Measurements from ENCODE around the gene WDR26.

DNA sequence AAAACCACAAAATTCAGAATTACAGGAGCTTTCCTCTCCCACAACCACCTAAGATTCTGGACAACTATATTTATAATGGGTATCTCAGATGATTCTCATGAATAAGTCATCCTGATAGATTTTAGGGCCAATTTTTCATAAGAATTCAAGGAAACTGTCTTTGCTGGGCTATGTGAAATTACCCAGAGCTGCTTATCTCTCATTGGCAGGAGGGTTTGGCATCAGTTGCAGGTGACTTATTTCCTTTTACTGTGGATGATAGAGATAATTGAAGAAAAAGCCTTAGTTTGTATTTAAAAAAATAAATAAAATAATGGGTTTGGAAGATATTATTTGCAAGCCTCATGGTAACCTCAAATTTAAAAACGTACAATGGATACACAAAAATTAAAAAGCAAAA, 38.2 kb upstream of the WDR26 start:
- TF ChIP-seq ZFP3 (CRISPR knock-in tag; IDR thresholded peaks at IDR 0.05) (no peak), ARNTL (CRISPR knock-in tag; IDR thresholded peaks at IDR 0.05; ENCODE audit: borderline replicate concordance, low read depth) (no peak), ZNF70 (CRISPR knock-in tag; IDR thresholded peaks at IDR 0.05) (no peak), ZNF8 (CRISPR knock-in tag; IDR thresholded peaks at IDR 0.05) (no peak)
- TF ChIP-seq, protein P1, sequence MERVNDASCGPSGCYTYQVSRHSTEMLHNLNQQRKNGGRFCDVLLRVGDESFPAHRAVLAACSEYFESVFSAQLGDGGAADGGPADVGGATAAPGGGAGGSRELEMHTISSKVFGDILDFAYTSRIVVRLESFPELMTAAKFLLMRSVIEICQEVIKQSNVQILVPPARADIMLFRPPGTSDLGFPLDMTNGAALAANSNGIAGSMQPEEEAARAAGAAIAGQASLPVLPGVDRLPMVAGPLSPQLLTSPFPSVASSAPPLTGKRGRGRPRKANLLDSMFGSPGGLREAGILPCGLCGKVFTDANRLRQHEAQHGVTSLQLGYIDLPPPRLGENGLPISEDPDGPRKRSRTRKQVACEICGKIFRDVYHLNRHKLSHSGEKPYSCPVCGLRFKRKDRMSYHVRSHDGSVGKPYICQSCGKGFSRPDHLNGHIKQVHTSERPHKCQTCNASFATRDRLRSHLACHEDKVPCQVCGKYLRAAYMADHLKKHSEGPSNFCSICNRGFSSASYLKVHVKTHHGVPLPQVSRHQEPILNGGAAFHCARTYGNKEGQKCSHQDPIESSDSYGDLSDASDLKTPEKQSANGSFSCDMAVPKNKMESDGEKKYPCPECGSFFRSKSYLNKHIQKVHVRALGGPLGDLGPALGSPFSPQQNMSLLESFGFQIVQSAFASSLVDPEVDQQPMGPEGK (CRISPR knock-in tag; IDR thresholded peaks at IDR 0.05; ENCODE audit: borderline replicate concordance) = no peak
- TF ChIP-seq, protein P2, sequence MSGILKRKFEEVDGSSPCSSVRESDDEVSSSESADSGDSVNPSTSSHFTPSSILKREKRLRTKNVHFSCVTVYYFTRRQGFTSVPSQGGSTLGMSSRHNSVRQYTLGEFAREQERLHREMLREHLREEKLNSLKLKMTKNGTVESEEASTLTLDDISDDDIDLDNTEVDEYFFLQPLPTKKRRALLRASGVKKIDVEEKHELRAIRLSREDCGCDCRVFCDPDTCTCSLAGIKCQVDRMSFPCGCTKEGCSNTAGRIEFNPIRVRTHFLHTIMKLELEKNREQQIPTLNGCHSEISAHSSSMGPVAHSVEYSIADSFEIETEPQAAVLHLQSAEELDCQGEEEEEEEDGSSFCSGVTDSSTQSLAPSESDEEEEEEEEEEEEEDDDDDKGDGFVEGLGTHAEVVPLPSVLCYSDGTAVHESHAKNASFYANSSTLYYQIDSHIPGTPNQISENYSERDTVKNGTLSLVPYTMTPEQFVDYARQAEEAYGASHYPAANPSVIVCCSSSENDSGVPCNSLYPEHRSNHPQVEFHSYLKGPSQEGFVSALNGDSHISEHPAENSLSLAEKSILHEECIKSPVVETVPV (CRISPR knock-in tag; IDR thresholded peaks at IDR 0.05) = no peak

Data from SK-N-SH treated with all-trans-retinoic acid at 6 μM for 48 hours (cell line).